A549 (cell line): ENCODE results near the gene CFAP46.

ENCODE experiments used
- BHLHE40 ChIP-seq: IDR thresholded peaks from 2 replicates; pipeline ENCODE4 v1.6.1; 2012; ENCODE audit warnings: low read depth, low read length, inconsistent platforms
- MAFK ChIP-seq: fragments of 450-650 bp; IDR thresholded peaks from 2 replicates; pipeline ENCODE4 v1.6.1; 2014; ENCODE audit not compliant: partially characterized antibody

DNA sequence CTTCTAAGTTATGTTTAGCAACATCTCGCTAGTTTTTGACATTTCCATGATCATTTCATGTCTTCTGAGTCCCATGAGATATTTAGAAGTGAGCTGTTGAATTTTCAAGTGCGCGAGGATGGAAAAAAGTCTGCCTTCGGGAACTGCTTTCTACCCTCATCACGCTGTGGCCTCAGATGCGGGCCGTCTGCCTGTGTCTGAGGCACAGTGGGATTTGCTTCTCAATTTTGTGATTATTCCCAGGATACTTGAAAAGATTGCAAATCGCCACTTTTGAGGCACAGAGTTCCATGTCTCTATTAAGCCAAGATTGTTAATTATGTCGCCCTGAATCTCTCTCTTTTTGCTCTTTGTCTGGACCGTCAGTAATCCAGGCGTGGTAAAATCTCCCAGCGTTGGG lies 125.7 kb downstream of the CFAP46 start:
- no peak for TF ChIP-seq BHLHE40
- no peak for TF ChIP-seq MAFK
